Endothelial cell (in vitro differentiated cells): Measurements from ENCODE around the gene HEMGN. TPM values are rescaled to one million over a fixed set of nuclear protein-coding genes. Genes with fewer than 3 reads are reported as not detected.

Experiments used
- DNase-seq: peaks from one replicate; pipeline ENCODE4 v3.0.0; 2021; ENCODE audit warnings: low spot score
- H3K27ac Mint-ChIP-seq: one replicate; pipeline ENCODE4 v1.8.0; 2021; ENCODE audit warnings: mixed read lengths, inconsistent platforms; ENCODE audit not compliant: unreplicated experiment
- H3K27me3 Mint-ChIP-seq: one replicate; pipeline ENCODE4 v1.8.0; 2021; ENCODE audit warnings: mild to moderate bottlenecking, moderate library complexity, mixed read lengths, inconsistent platforms; ENCODE audit not compliant: unreplicated experiment
- H3K36me3 Mint-ChIP-seq: one replicate; pipeline ENCODE4 v1.8.0; 2021; ENCODE audit warnings: mild to moderate bottlenecking, low read depth, mixed read lengths, inconsistent platforms; ENCODE audit not compliant: unreplicated experiment
- H3K4me1 Mint-ChIP-seq: one replicate; pipeline ENCODE4 v1.8.0; 2021; ENCODE audit warnings: mild to moderate bottlenecking, mixed read lengths, inconsistent platforms; ENCODE audit not compliant: unreplicated experiment
- H3K4me3 Mint-ChIP-seq: one replicate; pipeline ENCODE4 v1.8.0; 2021; ENCODE audit warnings: mild to moderate bottlenecking, mixed read lengths, inconsistent platforms; ENCODE audit not compliant: unreplicated experiment
- H3K9me3 Mint-ChIP-seq: one replicate; pipeline ENCODE4 v1.8.0; 2021; ENCODE audit warnings: mixed read lengths, inconsistent platforms; ENCODE audit not compliant: unreplicated experiment
- CTCF ChIP-seq: fragments of 200-600 bp; sonication (generic); IDR thresholded peaks from one replicate; pipeline ENCODE4 v1.5.0; 2021; ENCODE audit warnings: antibody characterized with exemption; ENCODE audit not compliant: unreplicated experiment
- total RNA-seq: library from RNA; stranded (reverse); fragmentation: NEBNext Ultra II Directional; extraction: Animal tissue kit (Norgen Biotek cat#: 25700); gene quantifications from one replicate; pipeline ENCODE4 v1.2.1, GENCODE V29; 2021; ENCODE audit not compliant: unreplicated experiment

HEMGN gene
- total RNA-seq, 1 donor from 2014 or later: 0.44 TPM

- Mint-ChIP-seq H3K36me3 (no peaks in the 10 kb centered on the region), H3K27ac (no peak overlapping the region), H3K4me3 (no peak overlapping the region), H3K27me3 (no peaks in the 10 kb centered on the region), H3K9me3 (no peaks in the 10 kb centered on the region), H3K4me1 (peaks cover 4% of the 10 kb centered on the region)
- TF ChIP-seq CTCF: no peak
- no peak for DNase-seq
These were observed 974 bp downstream of the HEMGN start for GRCh38 chr9:97936998-97937397.

GRCh38 chr9:97935276-97935675 is 2.7 kb downstream of the HEMGN start:
- no peak for DNase-seq
- peaks cover 18% of the 10 kb centered on the region for H3K4me1 Mint-ChIP-seq
- no peaks in the 10 kb centered on the region for H3K27me3 Mint-ChIP-seq
- no peak overlapping the region for H3K27ac Mint-ChIP-seq
- H3K36me3 Mint-ChIP-seq: no peaks in the 10 kb centered on the region
- TF ChIP-seq CTCF: no peak
- no peaks in the 10 kb centered on the region for H3K9me3 Mint-ChIP-seq
- no peak overlapping the region for H3K4me3 Mint-ChIP-seq

- TF ChIP-seq CTCF: no peak
- no peaks in the 10 kb centered on the region for H3K27me3 Mint-ChIP-seq
- H3K4me3 Mint-ChIP-seq: no peak overlapping the region
- no peak for DNase-seq
- no peaks in the 10 kb centered on the region for H3K9me3 Mint-ChIP-seq
- H3K36me3 Mint-ChIP-seq: no peaks in the 10 kb centered on the region
- peaks cover 18% of the 10 kb centered on the region for H3K4me1 Mint-ChIP-seq
- no peak overlapping the region for H3K27ac Mint-ChIP-seq
These were observed 3.5 kb downstream of the HEMGN start for GRCh38 chr9:97934321-97935115.

- no peak overlapping the region for H3K4me3 Mint-ChIP-seq
- DNase-seq: no peak
- H3K36me3 Mint-ChIP-seq: no peaks in the 10 kb centered on the region
- H3K9me3 Mint-ChIP-seq: no peaks in the 10 kb centered on the region
- H3K4me1 Mint-ChIP-seq: peaks cover 18% of the 10 kb centered on the region
- no peak for TF ChIP-seq CTCF
- H3K27me3 Mint-ChIP-seq: no peaks in the 10 kb centered on the region
- no peak overlapping the region for H3K27ac Mint-ChIP-seq
These were observed 4.5 kb downstream of the HEMGN start for GRCh38 chr9:97933297-97933998.

GRCh38 chr9:97930972-97931371 is 7.0 kb downstream of the HEMGN start:
- H3K4me3 Mint-ChIP-seq: no peak overlapping the region
- peaks cover 18% of the 10 kb centered on the region for H3K4me1 Mint-ChIP-seq
- peak overlapping the region; percentile 30 for H3K27ac Mint-ChIP-seq
- no peaks in the 10 kb centered on the region for H3K36me3 Mint-ChIP-seq
- H3K9me3 Mint-ChIP-seq: no peaks in the 10 kb centered on the region
- DNase-seq: no peak
- no peaks in the 10 kb centered on the region for H3K27me3 Mint-ChIP-seq
- TF ChIP-seq CTCF: no peak
